CD4-positive, alpha-beta T cell (primary cell): Measurements from ENCODE around the gene NMRK2. TPM values are rescaled to one million over a fixed set of nuclear protein-coding genes. Genes with fewer than 3 reads are reported as not detected.

ENCODE experiments used
- ATAC-seq: fragments of 200-7000 bp; cut with Tn5 transposase; one replicate; pipeline ENCODE4 v1.10.0; 2022; ENCODE audit warnings: mild to moderate bottlenecking; ENCODE audit not compliant: poor library complexity
- CTCF ChIA-PET: fragments of 350-600 bp; sonication (Branson Sonifier 250); formaldehyde crosslinking; loops from one replicate; lab custom pipeline; 2021; ENCODE audit warnings: antibody characterized with exemption, inconsistent platforms; lab: Charles Lee
- POLR2A ChIA-PET: fragments of 350-600 bp; sonication (Branson Sonifier 250); formaldehyde crosslinking; loops from one replicate; lab custom pipeline; 2021; ENCODE audit warnings: antibody characterized with exemption, inconsistent platforms; lab: Charles Lee
- DNase-seq, 14 experiments: peaks; one replicate each; pipeline ENCODE4 v3.0.0-alpha.2; 2013 to 2020; ENCODE audit warnings: mixed read lengths in 2 of 14
- H3K27ac ChIP-seq, 2 donors: one replicate each; pipeline versions ENCODE4 v1.5.1 to v1.7.0; 2013; ENCODE audit warnings: low read length in 2 of 2, low read depth in 1 of 2, mild to moderate bottlenecking in 1 of 2
- H3K27me3 ChIP-seq, 2 experiments: 1 replicate in 1 of 2; 2 replicates in 1 of 2; pipeline versions ENCODE4 v1.6.1 to v1.7.0; 2013; ENCODE audit warnings: low read length in 2 of 2, control low read depth in 1 of 2, mild to moderate bottlenecking in 1 of 2, moderate library complexity in 1 of 2; ENCODE audit not compliant: insufficient read depth in 2 of 2, control insufficient read depth in 1 of 2
- H3K36me3 ChIP-seq: one replicate; pipeline ENCODE4 v1.6.1; 2013; ENCODE audit warnings: low read length, control low read depth; ENCODE audit not compliant: insufficient read depth
- H3K4me1 ChIP-seq: one replicate; pipeline ENCODE4 v1.6.1; 2013; ENCODE audit warnings: low read length, control low read depth; ENCODE audit not compliant: insufficient read depth
- H3K4me3 ChIP-seq: one replicate; pipeline ENCODE4 v1.5.1; 2013; ENCODE audit warnings: mild to moderate bottlenecking, low read length, moderate library complexity
- H3K9me3 ChIP-seq, 2 experiments: 1 replicate in 1 of 2; 2 replicates in 1 of 2; pipeline versions ENCODE4 v1.6.1 to v1.7.0; 2013; ENCODE audit warnings: low read length in 2 of 2, mild to moderate bottlenecking in 2 of 2, control low read depth in 1 of 2, moderate library complexity in 1 of 2; ENCODE audit not compliant: control insufficient read depth in 1 of 2, insufficient read depth in 1 of 2
- H3K27ac Mint-ChIP-seq: one replicate; pipeline ENCODE4 v1.8.0; 2020; ENCODE audit warnings: mixed read lengths
- H3K27me3 Mint-ChIP-seq: one replicate; pipeline ENCODE4 v1.8.0; 2021; ENCODE audit warnings: mixed read lengths
- H3K36me3 Mint-ChIP-seq: one replicate; pipeline ENCODE4 v1.8.0; 2021; ENCODE audit warnings: low read depth, mixed read lengths
- H3K4me1 Mint-ChIP-seq: one replicate; pipeline ENCODE4 v1.8.0; 2021; ENCODE audit warnings: low read depth, mixed read lengths
- H3K4me3 Mint-ChIP-seq: one replicate; pipeline ENCODE4 v1.8.0; 2020; ENCODE audit warnings: mild to moderate bottlenecking, mixed read lengths
- H3K9me3 Mint-ChIP-seq: one replicate; pipeline ENCODE4 v1.8.0; 2020; ENCODE audit warnings: mixed read lengths
- intact Hi-C, 2 experiments: fragments of 100-400 bp; cut with DNase I in 1 of 2; cut with micrococcal nuclease in 1 of 2; formaldehyde crosslinking; loops; one replicate each; pipeline versions ENCODE4 v1.15.1 to v1.9.0; 2023 to 2025; cut with DNase I, micrococcal nuclease
- total RNA-seq, 174 experiments: library from RNA in 2 of 174; stranded (reverse) in 2 of 174; gene quantifications; one replicate each; pipeline ENCODE4 v1.2.3 and lab custom pipeline; 2021 to 2026
- TF ChIP-seq, protein P1 (sequence below): fragments of 200-600 bp; IDR thresholded peaks from one replicate; pipeline ENCODE4 v1.8.0; 2022; ENCODE audit warnings: antibody characterized with exemption, mild to moderate bottlenecking

NMRK2 gene
- total RNA-seq, 2 experiments from 2014 or later, result not detected

DNA sequence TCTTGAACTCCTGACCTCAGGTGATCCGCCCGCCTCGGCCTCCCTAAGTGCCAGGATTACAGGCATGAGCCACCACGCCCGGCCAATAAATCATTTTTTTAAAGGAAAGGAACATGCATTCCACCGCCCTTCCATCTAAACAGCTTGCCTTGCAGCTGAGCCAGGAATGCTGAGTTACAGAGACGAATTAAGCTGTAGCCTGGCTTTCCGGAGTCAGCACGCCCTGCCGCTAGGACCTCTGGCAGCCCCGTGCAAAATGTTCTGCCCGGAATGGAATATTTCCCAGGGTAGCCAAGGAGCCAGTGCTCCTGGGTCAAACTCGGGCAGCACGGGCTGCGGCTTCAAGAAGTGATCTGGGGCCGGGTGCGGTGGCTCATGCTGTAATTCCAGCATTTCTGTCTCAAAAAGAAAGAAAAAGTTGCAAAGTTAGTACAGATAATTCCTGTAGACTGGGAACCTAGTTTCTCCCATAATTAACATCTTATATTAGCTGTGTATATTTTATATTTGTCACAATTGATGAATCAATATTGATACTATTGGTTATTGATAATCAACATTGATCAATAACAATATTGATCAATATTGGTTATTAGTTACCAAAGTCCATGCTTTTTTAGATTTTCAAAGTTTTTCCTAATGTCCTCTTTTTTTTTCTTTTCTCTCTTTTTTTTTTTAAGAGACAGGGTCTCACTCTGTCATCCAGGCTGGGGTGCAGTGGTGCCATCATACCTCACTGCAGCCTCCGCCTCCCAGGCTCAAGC lies 33.2 kb upstream of the NMRK2 start:
- ChIA-PET CTCF (no interaction called here), POLR2A (no interaction called here)
- no peaks in the 10 kb centered on the region for H3K4me1 Mint-ChIP-seq
- TF ChIP-seq, protein P1, sequence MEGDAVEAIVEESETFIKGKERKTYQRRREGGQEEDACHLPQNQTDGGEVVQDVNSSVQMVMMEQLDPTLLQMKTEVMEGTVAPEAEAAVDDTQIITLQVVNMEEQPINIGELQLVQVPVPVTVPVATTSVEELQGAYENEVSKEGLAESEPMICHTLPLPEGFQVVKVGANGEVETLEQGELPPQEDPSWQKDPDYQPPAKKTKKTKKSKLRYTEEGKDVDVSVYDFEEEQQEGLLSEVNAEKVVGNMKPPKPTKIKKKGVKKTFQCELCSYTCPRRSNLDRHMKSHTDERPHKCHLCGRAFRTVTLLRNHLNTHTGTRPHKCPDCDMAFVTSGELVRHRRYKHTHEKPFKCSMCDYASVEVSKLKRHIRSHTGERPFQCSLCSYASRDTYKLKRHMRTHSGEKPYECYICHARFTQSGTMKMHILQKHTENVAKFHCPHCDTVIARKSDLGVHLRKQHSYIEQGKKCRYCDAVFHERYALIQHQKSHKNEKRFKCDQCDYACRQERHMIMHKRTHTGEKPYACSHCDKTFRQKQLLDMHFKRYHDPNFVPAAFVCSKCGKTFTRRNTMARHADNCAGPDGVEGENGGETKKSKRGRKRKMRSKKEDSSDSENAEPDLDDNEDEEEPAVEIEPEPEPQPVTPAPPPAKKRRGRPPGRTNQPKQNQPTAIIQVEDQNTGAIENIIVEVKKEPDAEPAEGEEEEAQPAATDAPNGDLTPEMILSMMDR, result no peak
- H3K4me1 ChIP-seq, result no peaks in the 10 kb centered on the region
- no peaks in the 10 kb centered on the region for H3K36me3 ChIP-seq
- no peak overlapping the region for H3K27ac ChIP-seq
- no peaks in the 10 kb centered on the region for H3K9me3 Mint-ChIP-seq
- no peak overlapping the region for H3K4me3 ChIP-seq
- no peak overlapping the region for H3K27ac Mint-ChIP-seq
- peaks cover 6 to 9% of the 10 kb centered on the region in 2 experiments for H3K9me3 ChIP-seq
- intact Hi-C loops, result no loop called here
- no peaks in the 10 kb centered on the region for H3K36me3 Mint-ChIP-seq
- DNase-seq (no peak), ATAC-seq (no peak)
- no peaks in the 10 kb centered on the region for H3K27me3 ChIP-seq
- H3K4me3 Mint-ChIP-seq, result no peak overlapping the region
- peaks cover 4% of the 10 kb centered on the region for H3K27me3 Mint-ChIP-seq

DNA sequence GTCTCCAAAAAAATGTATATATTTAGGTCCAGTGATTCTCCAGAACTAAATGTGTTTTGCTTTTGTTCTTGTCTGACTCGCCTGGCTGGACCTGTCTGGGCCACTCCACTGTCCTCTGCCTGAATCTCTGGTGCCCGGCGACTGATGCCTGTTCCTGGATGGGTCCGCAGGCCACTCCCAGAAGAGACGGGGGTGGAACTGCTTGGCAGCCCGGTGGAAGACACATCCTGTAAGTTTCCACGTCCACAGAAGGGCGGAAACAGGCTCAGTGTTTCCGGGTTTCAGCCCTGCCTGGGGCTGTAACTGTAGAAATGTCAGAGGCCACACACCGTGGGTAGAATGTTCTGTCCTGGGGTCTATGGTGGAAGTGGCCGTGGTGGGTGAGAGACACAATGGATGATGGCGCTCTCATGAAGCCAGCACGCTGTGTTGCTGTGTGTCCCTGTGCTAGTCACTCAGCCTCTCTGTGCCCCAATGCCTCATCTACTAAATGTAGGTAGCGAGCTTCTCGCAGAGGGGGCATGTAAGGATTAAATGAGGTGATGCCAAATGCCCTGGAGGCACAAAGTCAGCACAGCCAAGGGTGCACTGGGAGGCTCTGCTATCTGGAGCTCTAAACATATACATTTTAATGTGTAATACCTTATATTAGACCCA lies 30.4 kb upstream of the NMRK2 start:
- intact Hi-C loops, result no loop called here
- no peak for DNase-seq
- ATAC-seq, result no peak
- Histone ChIP-seq H3K4me3 (no peak overlapping the region), H3K9me3 (peaks cover 6 to 9% of the 10 kb centered on the region in 2 experiments), H3K27ac (no peak overlapping the region), H3K36me3 (no peaks in the 10 kb centered on the region), H3K27me3 (no peaks in the 10 kb centered on the region), H3K4me1 (no peaks in the 10 kb centered on the region)
- H3K27me3 Mint-ChIP-seq, result no peaks in the 10 kb centered on the region
- no peaks in the 10 kb centered on the region for H3K4me1 Mint-ChIP-seq
- CTCF ChIA-PET, result no interaction called here
- TF ChIP-seq, protein P1, result no peak
- H3K4me3 Mint-ChIP-seq, result no peak overlapping the region
- POLR2A ChIA-PET, result no interaction called here
- H3K9me3 Mint-ChIP-seq, result no peaks in the 10 kb centered on the region
- no peaks in the 10 kb centered on the region for H3K36me3 Mint-ChIP-seq
- no peak overlapping the region for H3K27ac Mint-ChIP-seq

DNA sequence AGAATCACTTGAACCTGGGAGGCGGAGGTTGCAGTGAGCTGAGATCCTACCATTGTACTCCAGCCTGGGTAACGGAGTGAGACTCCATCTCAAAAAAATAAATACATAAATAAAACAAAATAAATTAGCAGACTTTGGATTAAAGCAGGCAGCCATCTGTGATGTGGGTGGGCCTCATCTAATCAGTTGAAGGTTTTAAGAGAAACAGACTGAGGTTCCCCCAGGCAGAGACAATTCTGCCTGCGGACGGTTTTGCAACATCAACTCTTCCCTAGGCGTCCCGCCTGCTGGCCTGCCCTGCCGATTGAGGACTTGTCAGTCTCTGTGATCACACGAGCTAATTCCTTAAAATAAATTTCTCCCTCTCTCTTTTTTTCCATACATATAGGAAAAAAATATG lies 28.6 kb upstream of the NMRK2 start:
- no peak overlapping the region for H3K4me3 ChIP-seq
- POLR2A ChIA-PET, result no interaction called here
- H3K9me3 ChIP-seq, result peaks cover 0 to 9% of the 10 kb centered on the region in 2 experiments
- Mint-ChIP-seq H3K9me3 (no peaks in the 10 kb centered on the region), H3K36me3 (no peaks in the 10 kb centered on the region), H3K4me1 (no peaks in the 10 kb centered on the region), H3K27me3 (no peaks in the 10 kb centered on the region), H3K4me3 (no peak overlapping the region), H3K27ac (no peak overlapping the region)
- DNase-seq (no peak), ATAC-seq (no peak)
- intact Hi-C loops, result no loop called here
- no peaks in the 10 kb centered on the region for H3K27me3 ChIP-seq
- CTCF ChIA-PET, result no interaction called here
- no peaks in the 10 kb centered on the region for H3K36me3 ChIP-seq
- TF ChIP-seq, protein P1, result no peak
- no peaks in the 10 kb centered on the region for H3K4me1 ChIP-seq
- no peak overlapping the region for H3K27ac ChIP-seq
